GM21737 (cell line): ENCODE results near the gene CDH4.

Source experiments
- ATAC-seq: cut with Tn5 transposase; IDR thresholded peaks from one replicate; pipeline ENCODE4 v1.9.1; 2021; ENCODE audit warnings: mild to moderate bottlenecking, moderate library complexity; ENCODE audit not compliant: unreplicated experiment

The CDH4 gene

DNA sequence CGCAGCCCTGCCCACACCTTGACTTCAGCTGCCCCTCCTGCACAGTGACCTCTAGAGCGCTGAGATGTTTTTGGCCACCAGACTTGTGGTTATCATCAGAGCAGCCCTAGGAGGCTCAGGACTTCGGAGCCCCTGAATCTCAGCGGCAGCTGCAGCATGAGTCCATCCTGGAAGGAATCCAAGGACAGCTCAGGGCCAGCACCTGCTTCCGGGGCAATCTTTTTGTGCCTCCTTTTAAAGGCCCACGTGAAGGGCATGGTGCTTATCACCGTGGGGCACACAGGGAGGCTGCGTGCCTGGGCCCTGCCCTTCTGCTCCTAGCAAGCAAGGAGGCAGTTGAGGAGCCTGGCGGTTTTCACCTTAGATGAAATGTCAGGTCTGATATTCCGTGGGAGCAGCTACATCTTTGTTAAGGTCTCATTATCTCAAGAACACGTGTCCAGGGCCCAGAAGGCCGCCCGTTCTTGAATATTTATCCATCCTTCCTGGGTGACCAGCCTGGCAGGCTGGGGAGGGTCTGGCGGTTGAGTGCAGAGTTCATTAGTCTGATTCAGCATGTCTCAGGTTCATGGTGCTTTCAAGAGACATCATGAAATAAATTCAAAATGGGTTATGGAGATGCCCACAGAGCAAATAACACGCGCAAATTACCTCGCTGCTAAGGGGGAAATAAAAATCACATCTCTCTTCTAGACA is 421.2 kb downstream of the CDH4 start:
- ATAC-seq: no peak

DNA sequence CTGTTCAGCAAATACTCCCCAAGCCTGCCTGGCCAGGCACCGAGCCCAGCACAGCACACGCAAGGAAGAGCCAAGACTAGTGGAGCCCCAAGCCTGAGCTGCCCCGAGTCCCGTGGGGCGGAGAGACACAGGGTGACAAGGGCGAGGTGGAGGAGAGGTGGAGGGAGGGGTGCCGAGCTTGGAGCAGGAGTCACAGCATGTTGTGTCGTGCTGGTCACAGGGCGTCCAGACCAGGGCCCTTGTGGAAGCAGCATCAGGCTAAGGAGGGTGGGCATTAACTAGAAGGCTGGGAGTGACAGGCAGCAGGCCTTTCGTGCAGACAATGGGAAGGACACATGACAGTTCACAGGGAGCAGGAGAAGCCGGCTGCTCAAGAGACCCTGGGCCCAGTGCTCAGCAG is 422.1 kb downstream of the CDH4 start:
- no peak for ATAC-seq

DNA sequence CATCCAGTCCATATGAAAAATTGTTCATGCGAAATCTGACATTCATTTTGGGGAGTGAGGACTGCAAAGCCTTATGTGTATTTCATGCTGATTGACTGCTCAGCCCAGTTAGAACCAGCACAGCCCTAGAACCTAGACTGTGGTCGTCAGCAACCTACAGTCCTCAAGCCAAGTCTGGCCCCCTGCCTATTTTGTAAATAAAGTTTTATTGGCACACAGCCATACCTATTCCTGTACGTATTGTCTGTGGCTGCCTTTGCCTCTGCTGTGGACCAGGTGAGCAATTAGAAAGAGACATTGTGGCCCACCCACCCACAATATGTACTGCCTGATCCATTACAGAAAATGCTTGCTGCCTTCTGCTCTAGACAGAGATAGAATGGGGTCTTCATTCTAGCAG is 422.6 kb downstream of the CDH4 start:
- no peak for ATAC-seq

DNA sequence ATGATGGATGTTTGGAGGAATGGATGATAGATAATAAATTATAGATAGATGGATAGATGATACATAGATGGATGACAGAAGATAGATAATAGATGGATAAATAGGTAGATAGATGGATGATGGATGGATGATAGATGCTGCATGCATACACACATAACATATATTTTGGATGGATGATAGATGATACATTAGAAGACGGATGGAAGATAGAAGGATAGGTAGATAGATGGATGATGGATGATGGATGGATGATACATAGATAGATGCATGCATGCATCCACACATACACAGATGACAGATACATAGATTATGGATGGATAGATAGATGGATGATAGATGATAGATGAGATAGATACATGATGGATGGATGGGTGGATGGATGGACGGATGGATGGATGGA is 425.9 kb downstream of the CDH4 start:
- ATAC-seq: no peak

DNA sequence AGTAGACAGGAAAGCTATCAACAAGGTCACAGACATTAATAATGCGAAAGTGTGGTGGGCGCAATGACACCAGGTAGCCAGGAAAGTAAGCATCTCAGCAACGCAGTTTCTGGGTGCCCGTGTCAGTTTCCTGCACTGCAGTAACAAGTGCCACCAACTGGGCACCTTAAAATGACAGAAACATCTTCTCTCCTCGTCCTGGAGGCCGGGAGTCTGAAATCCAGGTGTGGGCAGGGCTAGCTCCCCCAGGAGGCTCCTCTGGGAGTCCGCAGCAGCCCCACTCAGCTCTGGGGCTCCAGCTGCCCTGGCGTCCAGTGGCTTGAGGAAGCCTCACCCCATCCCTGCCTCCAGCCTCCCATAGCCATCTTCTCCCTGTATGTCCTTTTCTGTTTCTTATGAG is 426.4 kb downstream of the CDH4 start:
- no peak for ATAC-seq

DNA sequence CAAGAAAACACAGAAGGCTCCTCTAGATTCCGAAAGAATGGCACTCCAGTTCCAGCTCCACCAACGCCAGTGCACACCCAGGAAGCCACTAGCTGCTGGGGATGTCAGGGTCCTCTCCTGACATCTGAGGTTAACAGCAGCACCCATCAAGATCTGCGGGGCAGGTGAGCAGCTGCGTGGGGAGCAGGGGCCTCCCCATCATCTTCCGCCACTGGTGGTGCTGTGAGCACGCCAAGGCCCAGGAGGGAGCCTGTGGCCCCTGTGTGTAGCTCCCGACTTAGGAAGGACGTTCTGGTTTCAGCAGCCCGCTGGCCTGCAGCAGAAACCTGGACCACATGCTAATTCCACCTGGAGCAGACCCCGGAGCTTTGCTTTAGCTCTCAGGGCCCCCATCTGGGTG is 427.4 kb downstream of the CDH4 start:
- no peak for ATAC-seq

DNA sequence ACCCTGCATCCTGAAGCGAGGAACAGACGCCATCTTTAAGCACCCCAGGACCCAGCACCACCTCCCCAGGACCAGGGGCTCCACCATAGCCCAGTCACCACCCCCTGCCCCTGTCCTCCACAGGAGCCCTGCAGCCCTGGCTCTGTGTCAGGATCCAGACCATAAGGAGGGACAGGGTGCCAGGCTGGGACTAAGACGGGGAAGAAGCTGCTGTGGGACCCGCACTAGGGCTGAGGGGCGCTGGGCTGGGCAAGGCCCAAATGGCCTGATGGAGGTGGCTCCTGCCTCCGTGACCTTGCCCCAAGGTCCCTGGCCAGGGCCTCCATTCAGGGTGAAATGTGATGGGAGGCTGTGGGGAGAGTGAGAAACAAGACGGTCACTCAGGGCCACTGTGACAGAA is 428.0 kb downstream of the CDH4 start:
- no peak for ATAC-seq

DNA sequence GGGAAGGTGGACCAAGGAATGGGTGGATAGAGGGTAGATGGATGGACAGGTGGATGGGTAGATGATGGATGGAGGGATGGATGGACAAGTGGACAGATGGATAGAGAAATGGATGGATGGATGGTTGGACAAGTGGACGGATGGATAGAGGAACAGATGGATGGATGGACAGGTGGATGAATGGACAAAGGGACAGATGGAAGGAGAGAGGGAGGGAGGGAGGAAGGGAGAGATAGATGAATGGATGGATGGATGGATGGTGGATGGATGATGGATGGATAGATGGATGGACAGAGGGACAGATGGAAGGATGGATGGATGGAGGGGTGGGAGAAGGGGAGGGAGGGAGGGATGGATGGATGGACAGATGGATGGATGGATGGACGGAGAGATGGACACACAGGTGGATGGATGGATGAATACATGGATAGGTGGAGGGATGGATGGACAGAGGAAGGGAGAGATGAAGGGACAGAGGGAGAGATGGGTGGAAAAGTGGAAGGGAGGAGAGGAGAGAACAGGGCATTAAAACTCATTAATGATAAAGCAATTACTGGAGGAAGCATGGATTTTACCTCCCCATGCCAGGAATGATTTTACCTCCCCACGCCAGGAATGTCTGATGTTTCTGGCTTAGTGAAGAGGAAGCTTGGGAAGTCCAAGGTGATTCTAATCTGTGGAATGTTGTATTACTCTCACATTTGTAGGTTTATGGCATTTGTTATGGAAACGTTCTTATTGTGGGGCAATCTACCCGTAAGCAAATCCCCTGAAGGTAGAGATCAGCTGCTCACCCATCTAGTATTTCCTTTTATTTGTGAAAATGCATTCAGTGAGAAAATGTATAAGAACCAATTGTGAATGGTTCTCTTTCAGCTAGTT is 430.3 kb downstream of the CDH4 start:
- no peak for ATAC-seq

DNA sequence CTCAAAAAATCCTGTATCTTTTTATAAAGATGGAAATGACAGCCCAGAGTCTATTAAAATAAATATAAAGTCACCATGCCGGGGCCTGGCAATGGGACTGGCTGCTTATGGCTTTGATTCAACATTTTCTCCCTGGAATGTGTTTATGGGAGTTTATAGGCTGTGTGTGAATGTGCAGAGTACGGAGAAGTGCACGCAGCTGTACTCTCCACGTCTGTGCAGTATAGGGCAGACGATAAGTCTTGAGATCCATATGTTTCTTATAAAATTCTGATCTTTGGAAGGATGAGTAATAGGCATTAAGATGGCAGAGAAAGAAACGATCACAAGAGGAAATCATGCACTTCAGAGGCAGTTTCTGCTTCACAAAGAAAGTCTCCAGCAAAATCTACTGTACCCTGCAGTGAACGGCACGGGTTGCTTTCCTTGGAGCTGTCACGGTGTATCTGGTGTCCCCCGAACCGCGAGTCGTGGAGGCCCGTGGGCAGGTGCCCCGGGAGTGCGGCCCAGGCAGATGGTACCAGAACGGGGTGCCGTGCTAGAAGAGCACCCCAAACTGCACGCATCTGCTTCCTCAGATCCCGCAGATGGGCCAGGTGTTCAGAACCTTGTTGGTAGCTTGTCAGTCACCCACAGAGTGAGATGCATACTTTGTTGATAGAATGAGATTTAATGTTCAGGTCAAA is 431.1 kb downstream of the CDH4 start:
- no peak for ATAC-seq

DNA sequence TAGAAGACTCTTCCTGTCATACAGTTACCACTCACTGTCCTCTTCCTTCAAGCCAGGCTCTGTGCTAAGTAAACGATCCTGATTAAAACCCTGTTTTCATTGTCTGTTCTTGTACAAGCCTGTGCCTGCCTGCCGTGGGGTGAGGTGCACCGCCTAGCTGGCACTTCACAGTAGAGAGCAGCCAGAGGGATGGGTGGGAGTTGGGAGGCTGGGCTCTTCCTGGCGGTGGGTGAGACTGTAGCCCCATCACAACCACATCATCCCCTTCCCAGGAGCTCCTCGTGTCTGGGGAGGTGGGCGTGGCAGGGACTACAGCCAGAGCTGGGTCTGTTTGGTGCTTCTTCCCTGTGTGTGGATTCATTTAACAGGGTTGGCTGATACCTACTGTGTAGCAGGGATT is 431.7 kb downstream of the CDH4 start:
- ATAC-seq: no peak

DNA sequence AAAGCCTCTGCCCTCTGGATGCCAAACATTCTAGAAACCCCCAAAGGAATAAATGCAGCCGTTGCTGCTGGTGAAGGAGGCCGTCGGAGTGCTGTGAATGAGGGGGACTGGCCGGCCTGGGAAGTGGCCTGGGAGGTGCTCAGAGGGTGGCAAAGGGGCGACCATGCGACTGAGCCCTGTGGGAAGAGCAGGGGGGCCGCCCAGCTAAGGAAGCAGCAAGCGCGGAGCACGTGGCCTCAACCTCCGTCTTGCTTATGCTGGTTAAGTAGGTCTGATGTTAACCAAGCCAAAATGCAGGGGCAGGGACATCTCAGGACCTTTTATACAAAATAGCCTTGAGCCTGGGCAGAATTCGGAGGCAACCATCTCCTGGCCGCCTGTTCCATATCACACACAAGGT is 432.1 kb downstream of the CDH4 start:
- no peak for ATAC-seq

DNA sequence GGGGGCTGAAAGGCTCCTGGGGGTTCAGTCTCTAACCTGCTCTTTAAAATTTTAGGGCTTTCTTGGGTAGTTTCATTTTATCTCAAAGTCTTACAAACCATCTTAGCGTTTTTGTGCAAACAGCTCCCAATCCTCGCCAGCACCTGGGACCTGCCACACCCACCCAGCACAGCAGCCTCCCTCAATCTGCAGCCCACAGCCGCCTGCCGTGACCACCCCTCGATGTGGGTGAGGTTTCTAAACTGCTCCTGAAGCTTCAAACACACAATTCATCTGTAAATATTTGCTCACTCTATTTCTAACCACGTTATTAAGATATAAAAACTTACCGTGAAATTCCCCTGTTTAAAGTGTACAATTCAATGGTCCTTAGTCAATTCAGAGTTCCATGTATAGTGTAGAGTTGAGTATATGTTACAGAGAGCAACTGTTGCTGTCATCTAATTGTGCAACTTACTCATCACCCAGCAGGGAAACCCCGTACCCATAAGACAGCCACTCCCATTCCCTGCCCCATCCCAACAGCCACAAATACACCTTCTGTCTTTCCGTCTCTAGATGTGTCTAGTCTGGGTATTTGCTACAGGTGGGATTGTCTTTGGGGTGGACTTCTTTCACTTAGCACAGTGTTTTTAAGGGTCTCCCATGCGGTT is 432.6 kb downstream of the CDH4 start:
- ATAC-seq: no peak

DNA sequence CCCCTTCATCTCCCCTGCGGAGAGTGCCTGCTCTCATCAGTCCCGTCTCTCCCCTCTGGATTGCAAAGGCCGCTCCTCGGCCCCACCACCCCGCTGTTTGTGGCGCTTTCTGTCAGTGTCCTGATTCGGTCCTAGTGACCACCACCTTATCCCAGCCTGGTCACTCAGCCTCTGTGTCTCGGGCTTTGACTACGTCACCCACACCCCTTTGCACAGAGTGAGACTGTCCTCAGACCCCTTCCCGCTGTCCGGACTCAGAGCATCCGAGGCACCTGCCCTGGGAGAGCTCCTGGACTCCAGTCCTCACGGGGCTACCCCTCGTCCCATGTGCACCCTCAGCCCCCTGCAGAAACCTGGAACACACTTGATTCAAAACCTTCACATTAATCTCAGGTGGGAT is 433.4 kb downstream of the CDH4 start:
- no peak for ATAC-seq

DNA sequence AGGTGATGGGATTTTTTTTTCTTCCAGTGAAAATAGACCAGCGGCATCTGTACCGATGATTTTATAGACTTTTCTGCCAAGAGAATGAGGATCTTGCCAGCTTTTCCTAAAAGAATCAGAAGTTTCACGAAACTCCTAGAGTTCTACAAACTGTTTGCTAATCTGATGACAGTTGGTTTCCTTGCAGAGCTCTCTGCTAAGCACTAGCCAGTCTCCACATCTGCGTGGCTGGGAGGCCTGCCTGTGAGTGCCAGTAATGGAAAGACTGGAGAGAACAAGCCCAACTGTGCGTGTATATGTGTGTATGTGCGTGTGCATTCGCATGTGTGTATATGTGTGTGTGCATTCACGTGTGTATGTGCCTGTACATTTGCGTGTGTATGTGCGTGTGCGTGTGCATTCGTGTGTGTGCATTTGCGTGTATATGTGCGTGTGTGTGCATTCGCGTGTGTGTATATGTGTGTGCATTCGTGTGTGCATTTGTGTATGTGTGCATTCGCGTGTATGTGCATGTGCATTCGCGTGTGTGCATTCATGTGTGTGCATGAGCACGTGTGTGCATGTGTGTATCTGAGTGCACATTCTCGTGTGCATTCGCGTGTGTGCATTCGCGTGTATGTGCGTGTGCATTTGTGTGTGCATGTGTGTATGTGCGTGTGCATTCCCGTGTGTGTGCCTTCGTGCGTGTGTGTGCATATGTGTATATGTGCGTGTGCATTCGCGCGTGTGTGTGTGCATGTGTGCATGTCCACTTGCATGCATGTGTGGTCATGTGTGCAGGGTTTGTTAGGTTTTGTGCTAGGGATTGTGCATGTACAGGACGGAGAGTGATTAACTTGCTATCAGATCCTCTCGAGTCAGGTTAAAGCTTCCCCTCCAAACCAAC is 434.2 kb downstream of the CDH4 start:
- ATAC-seq: no peak

DNA sequence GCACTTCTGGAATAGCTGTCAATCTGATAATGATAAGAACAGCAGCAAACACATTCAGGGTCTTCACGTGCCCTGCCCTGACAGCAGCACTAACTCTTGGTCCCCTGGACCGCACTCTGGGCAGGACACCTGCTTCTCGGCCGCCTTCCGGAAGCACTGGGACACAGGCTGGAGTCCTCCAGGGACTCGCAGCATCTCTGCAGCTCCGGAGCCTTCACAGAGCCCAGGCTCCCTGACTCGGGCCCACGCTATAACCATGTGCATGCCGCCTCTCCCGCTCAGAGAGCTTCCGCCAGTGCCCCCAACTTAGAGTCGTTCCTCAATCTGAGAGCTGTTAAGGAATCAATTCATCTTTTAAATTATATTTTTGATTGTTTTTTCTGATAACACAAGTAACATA is 436.4 kb downstream of the CDH4 start:
- no peak for ATAC-seq

DNA sequence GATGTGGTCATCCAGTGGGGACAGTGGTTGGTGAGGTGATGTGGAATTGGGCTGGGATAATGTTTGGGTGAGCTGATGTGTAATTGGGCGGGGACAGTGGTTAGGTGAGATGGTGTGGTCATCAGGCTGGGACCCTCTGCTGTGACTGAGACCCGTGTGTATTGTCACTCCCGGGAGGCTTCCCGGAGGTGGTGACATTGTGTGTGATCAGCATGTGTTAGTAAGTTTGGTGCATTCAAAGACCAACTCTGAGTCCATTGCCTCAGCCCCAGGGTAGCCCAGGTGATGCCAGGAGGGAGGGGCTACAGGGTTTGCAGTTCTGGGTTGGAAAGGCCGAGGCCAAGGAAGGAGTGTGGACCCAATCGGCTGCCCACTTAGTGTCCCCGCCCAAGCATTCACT is 438.1 kb downstream of the CDH4 start:
- ATAC-seq: no peak

DNA sequence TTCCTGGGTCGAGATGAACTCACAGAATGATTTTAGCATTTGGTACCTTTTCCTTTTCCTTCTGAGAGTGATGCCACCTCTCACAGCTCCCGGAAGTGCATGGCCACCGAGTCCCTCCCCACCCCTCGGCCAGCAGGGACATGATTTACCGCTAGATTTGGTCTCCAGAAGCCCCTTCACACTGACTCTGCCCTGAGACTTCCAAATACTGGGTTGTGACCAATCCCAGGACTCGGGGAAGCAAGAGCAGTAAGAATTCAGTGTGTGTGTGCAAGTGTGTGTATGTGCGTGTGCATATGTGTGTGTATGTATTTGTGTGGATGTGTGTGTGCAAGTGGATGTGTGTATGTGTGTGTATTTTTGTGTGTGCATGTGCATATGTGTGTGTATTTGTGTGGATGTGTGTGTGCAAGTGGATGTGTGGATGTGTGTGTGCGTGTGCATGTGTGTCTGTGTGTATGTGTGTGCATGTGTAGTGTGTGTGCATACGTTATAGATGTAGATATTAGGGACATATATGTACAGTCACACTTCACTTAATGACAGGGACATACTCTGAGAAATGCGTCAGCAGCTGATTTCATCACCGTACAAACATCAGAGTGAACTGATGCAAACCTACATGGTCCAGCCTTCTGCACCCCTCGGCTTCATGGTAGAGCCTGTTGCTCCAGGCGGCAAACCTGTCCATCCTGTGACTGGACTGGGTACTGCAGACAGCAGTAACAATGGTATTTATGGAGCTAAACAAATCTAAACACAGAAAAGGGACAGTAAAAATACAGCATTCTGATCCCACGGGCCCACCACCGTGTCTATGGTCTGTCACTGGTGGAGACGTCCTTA is 439.2 kb downstream of the CDH4 start:
- no peak for ATAC-seq

DNA sequence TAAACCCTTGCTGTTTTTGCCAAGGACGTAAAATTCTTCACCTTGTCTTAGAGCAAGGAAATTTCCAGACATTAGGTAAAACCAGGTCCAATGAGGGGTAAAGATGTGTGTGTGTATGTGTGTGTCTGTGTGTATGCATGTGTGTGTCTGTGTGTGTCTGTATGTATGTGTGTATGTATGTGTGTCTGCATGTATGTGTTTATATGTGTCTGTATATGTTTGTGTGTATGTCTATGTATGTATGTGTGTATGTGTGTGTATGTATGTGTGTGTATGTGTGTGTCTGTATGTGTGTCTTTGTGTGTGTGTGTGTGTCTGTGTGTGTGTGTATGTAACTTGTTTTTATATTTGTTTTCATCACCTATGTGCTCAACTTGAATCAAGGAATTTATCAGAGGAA is 439.9 kb downstream of the CDH4 start:
- no peak for ATAC-seq

DNA sequence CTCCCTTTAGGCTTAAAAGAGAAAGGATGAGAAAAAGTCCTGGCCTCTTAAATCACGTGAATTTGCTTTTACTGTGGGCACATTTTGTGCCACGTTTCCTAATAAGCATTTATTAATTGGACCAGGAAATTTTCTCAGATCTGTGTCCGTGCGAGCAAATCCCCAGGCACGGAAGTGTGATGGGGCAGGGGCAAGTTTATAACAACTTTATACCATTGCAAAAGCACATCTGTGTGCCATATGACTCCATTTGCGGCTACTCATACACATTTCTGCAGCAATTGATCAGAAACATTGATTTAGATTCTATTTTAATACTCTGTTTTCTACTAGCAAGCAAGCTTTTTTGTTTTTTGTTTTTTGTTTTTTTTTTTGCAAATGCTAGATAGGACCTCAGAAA is 440.4 kb downstream of the CDH4 start:
- ATAC-seq: no peak
